GM18502 (cell line): ENCODE results near the gene PARP8.
"Not testable (repeated sequence)": the region's sequence is repeated elsewhere in the genome, so short reads cannot be mapped to it uniquely, and the experiment has no call there.

Experiments used
- ATAC-seq: cut with Tn5 transposase; IDR thresholded peaks from one replicate; pipeline ENCODE4 v1.9.1; 2021; ENCODE audit warnings: mild to moderate bottlenecking; ENCODE audit not compliant: unreplicated experiment, poor library complexity

PARP8 gene

DNA sequence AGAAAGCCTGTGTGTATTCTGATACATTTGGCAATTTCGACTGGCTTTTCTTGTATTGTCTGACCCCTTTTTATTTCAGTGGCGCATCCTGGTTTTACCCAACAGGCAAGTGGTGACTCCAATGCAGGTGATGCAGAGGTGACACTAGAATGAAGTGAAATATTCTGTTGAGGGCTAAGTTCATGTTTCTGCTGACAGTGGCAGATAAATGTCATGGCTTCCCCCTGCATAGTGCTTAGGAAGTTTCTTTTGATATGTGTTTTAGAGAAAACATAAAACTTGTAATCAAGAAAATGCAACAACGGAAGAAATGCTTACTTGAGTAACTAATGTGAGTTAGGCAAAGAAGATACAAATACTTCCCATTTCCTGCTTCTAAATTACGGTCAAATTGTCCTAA, 13.1 kb downstream of the PARP8 start:
- not testable (repeated sequence) for ATAC-seq

DNA sequence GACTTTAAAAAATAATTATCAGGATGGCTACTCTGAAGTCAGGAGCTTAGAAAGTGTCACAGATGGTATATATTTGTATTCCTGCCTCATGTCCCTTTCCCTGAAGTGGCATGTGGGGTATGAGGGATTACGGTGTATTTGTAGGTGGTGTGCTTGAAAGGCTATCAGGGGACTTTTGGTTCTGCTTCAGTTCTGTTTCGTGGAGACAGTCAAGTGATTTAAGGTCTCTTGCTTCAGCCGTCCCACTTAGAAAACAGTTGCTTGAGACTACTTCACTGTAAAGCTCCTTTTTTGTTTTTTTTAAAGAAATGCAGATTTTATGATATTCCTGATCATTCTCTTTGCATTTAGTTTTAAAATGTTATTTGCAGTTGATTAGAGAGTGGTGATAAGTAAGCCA, 18.3 kb downstream of the PARP8 start:
- peak; percentile 69 for ATAC-seq

DNA sequence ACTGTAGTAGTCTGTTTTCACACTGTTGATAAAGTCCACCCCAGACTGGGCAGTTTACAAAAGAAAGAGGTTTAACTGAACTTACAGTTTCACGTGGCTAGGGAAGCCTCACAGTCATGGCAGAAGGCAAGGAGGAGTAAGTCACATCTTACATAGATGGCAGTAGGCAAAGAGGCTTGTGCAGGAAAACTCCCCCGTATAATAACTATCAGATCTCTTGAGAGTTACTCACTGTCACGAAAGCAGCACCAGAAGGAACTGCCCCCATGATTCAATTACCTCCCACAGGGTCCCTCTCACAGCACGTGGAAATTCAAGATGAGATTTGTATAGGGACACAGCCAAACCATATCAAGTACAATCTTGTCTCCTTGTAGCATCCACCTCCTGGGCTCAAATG, 21.1 kb downstream of the PARP8 start:
- ATAC-seq = no peak

DNA sequence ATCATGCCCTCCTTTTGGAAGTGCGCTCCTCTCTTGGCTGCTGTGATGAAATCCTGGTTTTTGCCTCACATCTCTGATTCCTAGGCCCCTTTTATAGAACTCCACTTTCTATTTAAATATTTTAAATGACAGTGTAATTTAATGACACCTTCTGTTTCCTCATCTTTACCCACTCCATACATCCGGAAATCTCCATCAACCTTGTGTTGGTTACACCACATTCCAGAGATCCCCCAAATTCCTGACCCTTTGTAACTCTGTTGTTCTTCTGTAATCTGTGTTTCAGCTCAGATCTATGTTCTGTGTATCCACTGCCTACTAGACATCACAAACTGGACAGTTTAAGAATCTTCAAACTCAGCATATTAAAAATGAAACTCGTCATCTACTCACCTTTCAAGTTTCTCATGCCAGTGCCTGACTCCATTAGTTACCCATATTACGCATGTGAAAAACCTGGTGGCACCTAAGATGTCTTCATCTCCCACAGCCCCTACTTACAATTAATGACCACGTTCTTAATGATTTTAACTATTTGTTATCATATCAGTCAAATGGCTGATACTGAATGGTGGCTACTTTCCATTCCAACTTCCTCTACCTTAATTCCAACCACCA, 25.1 kb downstream of the PARP8 start:
- ATAC-seq = no peak

DNA sequence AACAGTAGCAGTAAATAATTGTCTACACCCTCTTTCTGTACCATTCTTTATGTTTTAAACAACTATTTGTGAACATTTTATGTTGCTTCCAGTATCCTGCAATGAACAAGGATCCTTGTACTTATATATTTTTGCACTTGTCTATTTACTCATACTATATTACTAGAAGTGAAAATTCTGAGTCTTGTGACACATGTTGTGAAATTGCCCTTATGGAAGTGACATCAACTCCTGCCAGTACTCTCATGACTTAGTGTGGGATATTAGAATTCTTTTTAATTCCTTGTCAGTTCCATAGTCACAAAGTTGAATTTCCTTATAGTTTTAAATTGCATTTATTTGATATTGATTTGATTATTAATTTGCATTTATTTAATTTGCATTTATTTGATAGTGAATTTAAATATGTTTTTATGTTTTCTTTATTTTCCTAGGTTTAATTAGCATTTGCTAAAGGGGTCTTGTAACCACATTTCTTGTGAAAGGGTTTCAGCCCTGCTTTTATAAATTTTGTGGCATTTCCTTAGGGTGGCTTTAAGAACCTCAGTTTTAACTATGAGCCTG, 27.7 kb downstream of the PARP8 start:
- ATAC-seq = no peak

DNA sequence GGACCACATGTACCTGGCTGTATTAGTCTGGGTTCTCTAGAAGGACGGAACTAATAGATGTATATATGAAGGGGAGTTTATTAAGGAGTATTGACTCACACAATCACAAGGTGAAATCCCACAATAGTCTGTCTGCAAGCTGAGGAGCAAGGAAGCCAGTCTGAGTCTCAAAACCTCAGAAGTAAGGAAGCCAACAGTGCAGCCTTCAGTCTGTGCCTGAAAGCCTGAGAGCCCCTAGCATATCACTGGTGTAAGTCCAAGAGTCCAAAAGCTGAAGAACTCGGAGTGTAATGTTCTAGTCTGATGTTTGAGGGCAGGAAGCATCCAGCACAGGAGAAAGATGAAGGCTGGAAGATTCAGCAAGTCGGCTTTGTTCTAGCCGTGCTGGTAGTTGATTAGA, 28.2 kb downstream of the PARP8 start:
- not testable (repeated sequence) for ATAC-seq

DNA sequence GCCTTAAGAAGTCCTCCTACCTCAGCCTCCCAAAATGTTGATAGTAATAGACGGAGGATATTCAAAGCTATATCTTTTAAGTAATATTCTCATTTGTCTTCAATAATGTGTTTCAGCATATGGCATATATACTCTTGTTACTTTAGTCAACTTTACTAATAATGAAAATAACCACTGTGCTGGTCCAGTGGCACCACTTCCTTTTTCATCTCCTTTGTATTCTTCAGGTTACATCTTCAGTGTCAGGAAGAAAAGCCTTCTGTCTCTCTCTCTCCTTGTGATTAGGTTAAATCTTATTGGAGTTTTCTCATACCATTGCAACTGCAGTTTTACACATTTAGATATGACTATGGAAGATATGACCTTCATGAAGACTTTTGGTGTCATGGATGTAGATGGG, 31.3 kb downstream of the PARP8 start:
- ATAC-seq = peak; percentile 82

DNA sequence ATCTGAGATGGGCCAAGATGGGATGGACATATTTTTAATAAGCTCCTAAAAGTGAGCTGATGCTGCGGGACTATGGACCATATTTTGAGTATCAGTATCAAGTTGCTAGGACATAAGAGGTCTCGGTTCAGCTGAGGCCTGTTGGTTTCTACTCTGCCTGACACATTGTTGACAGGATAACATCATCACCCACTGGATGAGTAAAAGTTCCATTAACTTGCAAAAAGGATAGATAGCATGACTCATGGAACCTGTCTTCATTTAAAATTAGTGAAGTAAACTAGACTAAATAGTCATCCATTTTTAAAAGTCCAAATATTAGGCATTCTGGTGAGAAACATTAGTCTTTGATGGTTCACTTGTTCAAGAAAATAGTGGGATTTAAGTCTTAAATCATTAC, 33.3 kb downstream of the PARP8 start:
- no peak for ATAC-seq

DNA sequence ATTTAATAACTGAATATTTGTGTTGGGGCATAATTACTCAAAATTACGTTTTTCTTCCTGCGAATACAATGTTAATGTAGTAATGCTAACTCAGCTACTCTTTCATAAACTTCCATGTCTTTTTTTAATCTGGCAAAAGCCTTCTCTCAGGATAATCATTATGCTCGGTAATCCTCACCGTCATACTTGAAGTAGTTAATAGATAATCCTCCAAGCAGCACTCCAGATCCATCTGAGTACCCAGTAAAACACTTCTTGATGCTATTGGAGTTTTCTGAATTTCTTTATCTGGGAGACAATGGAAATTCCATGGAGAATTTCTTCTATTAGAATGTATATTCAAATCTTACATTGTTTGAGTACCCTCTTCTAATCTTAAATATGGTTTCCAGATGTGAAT, 34.3 kb downstream of the PARP8 start:
- ATAC-seq = no peak

DNA sequence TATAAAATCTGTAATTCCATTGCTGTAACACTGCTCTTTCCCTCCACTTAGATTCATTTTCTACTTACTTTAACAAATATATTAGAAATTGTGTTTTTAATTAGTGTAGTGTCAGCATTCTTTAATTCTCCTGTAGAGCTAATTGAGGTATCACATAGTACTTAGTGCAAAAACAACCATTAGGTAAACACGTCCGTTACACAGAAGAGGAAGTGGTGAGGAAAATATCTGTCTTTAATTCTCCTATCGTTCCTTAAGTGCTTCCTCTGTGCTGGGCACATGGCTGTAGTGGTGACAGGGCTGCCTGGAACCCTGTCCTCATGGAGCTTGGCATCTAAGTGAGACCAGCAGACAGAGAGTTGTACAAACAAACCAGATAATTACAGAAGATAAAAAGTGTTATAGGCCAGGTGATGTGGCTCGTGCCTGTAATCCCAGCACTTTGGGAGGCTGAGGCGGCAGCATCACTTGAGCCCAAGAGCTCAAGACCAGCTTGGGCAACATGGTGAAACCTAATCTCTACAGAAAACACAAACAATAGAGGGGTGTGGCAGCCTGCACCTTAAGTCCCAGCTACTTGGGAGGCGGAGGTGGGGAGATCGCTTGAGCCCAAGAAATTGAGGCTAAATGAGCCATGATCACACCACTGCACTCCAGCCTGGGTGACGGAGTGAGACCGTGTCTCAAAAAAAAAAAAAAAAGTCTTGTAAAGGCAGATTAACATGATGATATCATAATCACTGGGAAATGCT, 36.4 kb downstream of the PARP8 start:
- ATAC-seq = peak; percentile 42

DNA sequence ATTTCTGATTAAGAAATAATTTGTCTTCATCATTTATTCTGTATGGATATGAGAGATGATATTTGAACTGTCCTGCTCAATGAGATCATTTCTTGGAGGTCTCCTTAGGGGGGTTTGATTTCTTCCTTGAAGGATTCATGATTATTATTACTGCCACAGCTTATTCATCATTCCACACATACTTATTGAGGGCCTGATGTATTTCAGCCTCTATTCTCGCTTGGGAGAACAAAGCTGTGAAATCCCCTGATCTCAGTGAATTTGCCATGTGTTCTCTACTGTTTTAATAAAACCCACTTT, 36.9 kb downstream of the PARP8 start:
- no peak for ATAC-seq

DNA sequence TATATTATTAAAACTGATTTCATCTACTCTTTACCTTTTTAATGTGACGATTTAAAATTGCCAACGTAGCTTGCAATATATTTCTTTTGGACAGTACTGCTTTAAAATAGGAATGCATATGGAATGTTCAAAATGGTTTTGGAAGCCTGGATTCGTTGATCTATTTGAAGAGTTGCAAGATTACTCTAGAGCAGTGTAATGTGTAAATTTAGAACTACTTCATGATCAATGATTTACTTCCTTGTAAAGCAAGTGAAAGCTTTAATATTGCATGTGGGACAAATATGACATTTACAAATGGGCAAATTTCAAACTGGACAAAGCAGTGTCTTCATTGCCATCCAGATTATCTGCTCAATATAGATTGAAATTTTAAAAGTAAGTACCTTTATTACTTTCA, 38.3 kb downstream of the PARP8 start:
- ATAC-seq = no peak

DNA sequence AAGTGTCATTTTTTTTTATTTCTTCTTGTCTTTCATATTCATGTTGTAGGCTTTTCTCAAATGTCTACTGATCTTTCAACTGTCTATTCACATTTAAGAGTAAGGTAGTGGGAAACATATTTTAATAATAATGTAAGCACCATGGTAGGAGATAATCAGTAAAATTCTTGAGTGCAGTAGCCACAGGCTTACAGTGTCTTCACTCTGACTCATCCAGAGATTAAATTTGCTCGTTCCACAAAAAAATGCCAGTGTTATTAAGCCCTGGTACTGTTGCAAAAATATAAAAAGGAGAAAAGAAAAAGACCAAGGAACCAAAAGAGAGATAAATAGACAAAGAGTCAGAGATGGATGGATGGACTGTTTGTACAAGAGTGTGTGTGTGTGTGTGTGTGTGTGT, 43.0 kb downstream of the PARP8 start:
- peak; percentile 34 for ATAC-seq

DNA sequence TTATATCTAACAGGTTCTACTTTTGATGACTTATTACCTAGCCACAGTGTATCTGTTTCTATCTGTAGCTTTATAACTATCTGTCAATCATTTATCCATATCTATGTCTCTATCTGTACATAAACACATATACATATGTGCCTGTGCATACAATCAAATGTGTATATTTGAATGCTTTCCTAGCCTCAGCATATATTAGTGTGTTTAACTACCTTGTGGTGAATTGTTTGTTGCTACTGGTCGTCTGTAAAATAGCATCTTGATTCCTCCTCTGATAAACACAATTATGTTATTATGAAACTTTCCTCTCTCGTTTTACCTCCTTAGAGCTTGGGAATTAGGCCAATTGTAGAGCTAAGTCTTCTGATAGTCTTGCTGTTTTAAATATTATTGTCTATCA, 44.4 kb downstream of the PARP8 start:
- ATAC-seq = peak; percentile 11

DNA sequence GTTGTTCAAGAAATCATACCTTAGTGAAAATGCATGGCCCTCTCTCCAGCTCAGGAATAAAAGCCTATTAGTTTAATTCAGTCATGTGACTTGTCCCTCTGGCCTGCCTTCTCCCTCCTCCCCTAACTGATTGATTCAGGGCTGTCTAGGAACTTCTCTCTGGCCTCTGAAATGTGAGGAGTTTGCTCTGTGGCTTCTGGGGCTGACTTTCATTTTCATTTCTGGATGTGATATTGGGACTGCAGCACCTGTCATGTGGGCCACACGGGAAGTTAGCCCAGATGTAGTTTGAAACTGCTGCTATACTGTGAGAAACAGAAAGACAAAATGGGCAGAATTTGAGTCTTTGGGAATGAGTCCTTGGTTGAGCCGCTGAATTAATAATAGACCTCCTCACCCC, 44.8 kb downstream of the PARP8 start:
- ATAC-seq = peak; percentile 99

DNA sequence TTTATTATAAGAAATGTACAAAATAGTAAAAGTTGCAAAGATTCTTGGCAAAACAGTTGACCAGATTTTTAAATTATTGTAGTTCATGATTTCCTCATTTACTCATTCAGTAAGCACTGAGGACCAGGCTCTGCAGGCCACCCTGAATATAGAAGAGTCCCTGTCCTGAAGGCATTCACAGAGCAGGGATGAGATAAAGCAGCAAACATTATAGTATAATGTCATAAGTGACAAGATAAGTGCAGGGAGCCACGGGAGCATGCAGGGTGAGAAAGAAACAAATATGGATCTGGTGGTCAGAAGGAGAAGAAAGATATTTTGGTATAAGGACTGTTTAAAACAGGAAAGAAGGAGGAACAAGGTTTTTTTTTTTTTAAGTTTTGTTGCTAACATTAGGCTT, 46.0 kb downstream of the PARP8 start:
- ATAC-seq = no peak

DNA sequence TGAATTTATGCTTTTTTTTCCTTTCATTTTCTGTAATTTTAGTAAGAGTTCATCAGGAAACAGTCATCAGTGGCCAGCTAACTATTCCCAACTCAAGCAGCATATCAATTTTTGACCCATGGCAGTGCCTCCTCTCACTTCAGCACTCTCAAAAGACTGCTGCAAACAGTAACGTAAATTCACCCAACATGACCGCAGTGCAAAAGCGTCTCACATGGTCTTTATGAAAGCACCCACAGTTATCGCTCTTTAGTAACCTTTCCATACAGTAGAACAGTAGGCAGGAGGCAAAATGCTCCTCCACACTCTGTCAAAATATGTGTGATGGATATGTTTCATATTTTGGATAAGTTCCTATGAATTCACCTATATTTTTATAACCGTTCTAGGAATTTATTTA, 48.6 kb downstream of the PARP8 start:
- ATAC-seq = no peak

DNA sequence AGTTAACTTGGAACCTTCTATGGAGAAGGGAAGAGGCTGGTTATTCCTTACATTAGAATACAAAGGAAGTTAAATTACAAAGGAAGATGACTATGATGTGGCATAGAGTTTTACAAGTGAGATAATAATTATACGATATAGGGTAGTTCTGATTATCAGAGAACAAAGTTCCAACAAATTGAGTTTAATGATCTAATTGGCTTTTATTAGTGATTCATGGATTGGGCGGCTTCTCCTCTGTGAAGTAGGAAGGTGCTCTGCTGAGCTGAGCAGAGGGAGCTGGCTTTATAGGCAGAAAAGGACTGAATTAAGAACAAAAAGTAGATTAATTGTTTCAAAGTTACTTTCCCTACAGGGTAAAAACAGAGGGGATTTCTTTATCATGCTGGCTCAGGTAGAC, 49.7 kb downstream of the PARP8 start:
- no peak for ATAC-seq

DNA sequence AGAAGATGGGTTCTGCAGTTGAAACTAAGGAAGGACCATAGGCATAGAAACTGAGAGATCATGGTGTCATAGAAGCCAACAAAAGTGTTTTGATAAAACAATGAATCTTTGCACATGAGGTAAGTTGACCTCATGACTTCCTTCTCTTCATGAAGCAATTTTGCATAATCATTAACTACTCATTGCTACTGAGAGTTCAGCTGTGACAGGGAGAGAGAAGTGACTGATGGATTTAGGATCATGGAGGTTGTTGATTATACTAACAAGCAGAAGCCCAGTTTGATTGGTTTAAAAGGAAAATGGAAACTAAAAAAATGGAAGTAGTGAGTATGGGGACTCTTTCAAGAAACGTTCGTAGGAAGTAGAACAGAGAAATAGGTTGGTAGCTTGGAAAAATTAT, 51.2 kb downstream of the PARP8 start:
- ATAC-seq = peak; percentile 50

DNA sequence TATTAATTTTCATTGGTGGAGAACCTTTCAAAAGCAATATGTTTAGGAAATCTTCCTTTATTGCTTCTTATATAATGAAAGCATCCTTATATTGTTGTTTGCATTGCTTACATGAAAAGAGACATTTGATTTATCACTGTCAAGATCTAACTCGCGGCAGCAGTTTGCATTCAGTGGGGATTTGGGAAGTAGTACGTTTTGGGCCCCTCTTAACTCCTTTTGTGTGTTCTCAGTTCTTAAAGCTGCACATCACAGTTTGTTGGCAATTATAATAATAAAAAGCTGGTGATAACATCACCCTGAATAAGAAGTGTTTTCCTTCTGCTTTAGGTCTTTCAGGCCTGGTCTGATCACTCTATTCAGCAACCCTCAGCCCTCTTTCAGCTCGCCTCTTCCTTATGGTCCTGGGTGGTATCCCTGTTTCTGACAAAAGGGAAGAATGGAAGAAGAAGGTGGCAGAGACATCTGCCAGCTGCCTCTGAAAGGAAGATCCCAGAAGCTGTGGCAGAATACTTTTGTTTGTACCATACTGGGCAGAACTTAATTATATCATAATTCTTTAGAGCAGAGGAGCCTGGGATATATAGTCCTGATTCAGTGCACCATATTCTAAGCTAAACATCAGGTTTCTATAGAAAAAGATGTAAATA, 53.7 kb downstream of the PARP8 start:
- no peak for ATAC-seq

DNA sequence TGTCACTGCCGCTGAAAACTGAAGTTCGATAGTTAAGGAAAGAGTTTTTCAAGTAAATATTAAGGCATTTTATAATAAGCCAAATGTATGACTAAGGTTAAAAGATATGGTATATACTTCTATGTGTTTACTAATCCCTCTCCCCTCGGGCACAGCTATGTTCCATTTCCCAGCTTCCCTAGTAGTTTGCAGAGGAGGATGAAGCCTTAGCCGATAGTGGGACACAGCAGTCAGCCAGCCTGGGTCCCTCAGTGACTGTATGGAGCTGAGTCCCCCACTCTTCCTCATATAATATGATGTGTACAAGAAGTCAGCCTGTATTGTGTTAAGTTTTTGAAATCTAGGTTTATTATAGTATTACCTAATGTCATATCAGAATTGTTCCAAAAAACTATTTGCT, 55.8 kb downstream of the PARP8 start:
- no peak for ATAC-seq

DNA sequence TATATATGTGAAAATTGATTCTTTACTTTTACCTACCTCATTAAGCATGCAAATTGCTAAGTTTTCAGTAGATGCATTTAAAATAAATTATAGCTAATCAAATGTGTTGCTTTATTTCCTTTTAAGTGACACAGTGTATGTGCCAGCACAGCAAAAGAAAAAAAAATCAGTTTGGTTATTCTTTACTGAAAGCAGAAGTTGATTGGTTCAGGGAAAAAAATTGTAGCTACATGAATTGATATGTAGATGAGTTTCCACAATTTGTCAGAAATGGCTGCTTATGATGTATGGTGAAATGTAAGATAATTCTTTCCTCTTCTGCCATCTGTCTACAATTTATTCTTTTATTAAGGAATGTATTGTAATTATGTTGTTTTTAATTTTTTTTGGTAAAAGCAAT, 57.8 kb downstream of the PARP8 start:
- no peak for ATAC-seq
